C4-2B (cell line): ENCODE measurements around the gene SCUBE1.

Experiments used
- ZFX ChIP-seq: fragments of 450-650 bp; IDR thresholded peaks from 2 replicates; pipeline ENCODE4 v1.6.1; 2017
- TF ChIP-seq, protein P1 (sequence below): fragments of 450-650 bp; conservative IDR thresholded peaks from 2 replicates; pipeline ENCODE4 v1.5.1; 2017; ENCODE audit warnings: mild to moderate bottlenecking

DNA sequence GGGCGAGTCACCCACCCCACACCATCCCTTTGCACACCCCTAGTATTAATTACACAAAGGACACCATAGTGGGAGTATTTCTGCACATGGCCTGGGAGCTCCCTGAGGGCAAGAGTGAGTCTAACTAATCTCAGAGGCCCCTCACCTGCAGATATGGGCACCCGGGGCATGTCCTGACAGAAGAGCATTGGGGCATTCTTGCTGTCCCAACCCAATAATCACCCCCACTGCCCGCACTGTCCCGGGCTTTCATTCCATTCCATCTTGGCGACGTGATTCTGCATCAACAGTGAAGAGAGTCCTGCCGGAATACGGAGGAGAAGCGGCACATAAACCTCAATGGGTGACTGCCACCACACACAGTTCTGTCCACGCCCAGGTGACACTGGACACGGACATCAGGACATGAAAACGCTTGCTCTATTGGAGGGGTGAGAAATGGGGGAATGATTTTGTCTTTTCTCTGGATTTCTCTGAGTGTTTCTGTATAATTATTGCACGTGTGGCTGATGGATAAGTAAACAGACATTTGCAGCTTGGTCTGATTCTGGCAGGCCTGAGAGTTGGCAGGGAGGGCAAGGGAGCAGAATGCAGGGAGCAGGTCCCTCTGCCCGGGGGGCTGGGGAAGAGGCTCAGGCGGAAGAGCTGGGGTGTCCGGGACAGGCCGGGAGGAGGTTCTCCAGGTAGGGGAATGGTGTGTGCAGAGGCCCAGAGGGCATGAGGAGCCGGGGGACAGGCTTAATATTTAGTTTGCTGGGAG lies 38.2 kb downstream of the SCUBE1 start:
- TF ChIP-seq, protein P1, sequence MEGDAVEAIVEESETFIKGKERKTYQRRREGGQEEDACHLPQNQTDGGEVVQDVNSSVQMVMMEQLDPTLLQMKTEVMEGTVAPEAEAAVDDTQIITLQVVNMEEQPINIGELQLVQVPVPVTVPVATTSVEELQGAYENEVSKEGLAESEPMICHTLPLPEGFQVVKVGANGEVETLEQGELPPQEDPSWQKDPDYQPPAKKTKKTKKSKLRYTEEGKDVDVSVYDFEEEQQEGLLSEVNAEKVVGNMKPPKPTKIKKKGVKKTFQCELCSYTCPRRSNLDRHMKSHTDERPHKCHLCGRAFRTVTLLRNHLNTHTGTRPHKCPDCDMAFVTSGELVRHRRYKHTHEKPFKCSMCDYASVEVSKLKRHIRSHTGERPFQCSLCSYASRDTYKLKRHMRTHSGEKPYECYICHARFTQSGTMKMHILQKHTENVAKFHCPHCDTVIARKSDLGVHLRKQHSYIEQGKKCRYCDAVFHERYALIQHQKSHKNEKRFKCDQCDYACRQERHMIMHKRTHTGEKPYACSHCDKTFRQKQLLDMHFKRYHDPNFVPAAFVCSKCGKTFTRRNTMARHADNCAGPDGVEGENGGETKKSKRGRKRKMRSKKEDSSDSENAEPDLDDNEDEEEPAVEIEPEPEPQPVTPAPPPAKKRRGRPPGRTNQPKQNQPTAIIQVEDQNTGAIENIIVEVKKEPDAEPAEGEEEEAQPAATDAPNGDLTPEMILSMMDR = no peak
- no peak for TF ChIP-seq ZFX
